ENCODE data around the gene MS4A18.
"Not testable (repeated sequence)": the region's sequence is repeated elsewhere in the genome, so short reads cannot be mapped to it uniquely, and the experiment has no call there.

GRCh38 chr11:60758671-60759070 lies 34.2 kb downstream of the MS4A18 start:
- TF ChIP-seq CTCF (IDR thresholded peaks at IDR 0.05; ENCODE audit: low read depth, low read length); POLR2A (IDR thresholded peaks at IDR 0.05; ENCODE audit: extremely low read depth, insufficient read length): not testable (repeated sequence)
